Neural cell (in vitro differentiated cells): ENCODE measurements around the gene ATP5MG. TPM values are rescaled to one million over a fixed set of nuclear protein-coding genes. Genes with fewer than 3 reads are reported as not detected.

Experiments
- H2AFZ ChIP-seq: fragments of 200-600, 300-800 bp; sonication (generic), shearing (Covaris generic); 2 replicates; pipeline ENCODE4 v1.6.0; 2014; ENCODE audit warnings: low read depth, mild to moderate bottlenecking, antibody characterized with exemption, low read length, moderate library complexity
- H3F3A ChIP-seq: fragments of 200-600 bp; shearing (Covaris generic); 2 replicates; pipeline ENCODE4 v1.6.1; 2016; ENCODE audit warnings: mild to moderate bottlenecking, moderate library complexity, mixed read lengths, antibody characterized with exemption, low read length; ENCODE audit not compliant: insufficient read depth, poor library complexity, severe bottlenecking
- H3K27ac ChIP-seq: fragments of 200-600, 300-800 bp; sonication (generic), shearing (Covaris generic); 2 replicates; pipeline ENCODE4 v1.5.1; 2014; ENCODE audit warnings: mild to moderate bottlenecking, low read length, moderate library complexity
- H3K27me3 ChIP-seq: fragments of 300-800, 200-600 bp; sonication (generic), shearing (Covaris generic); 2 replicates; pipeline ENCODE4 v1.6.0; 2014; ENCODE audit warnings: mild to moderate bottlenecking, low read depth, low read length, moderate library complexity; ENCODE audit not compliant: insufficient read depth
- H3K36me3 ChIP-seq: fragments of 300-800, 200-600 bp; sonication (generic), shearing (Covaris generic); 2 replicates; pipeline ENCODE4 v1.5.1; 2014; ENCODE audit warnings: mild to moderate bottlenecking, antibody characterized with exemption, low read length, moderate library complexity; ENCODE audit not compliant: insufficient read depth
- H3K4me2 ChIP-seq: fragments of 300-800, 200-600 bp; sonication (generic), shearing (Covaris generic); 2 replicates; pipeline ENCODE4 v1.6.0; 2014; ENCODE audit warnings: mild to moderate bottlenecking, low read length
- H3K4me3 ChIP-seq: fragments of 300-800, 200-600 bp; sonication (generic), shearing (Covaris generic); 2 replicates; pipeline ENCODE4 v1.5.1; 2014; ENCODE audit warnings: mild to moderate bottlenecking, low read length, moderate library complexity
- H3K79me2 ChIP-seq: fragments of 200-600 bp; shearing (Covaris generic); replicated peaks from 2 replicates; pipeline ENCODE4 v1.6.0; 2014; ENCODE audit warnings: mild to moderate bottlenecking, low read length, moderate library complexity; ENCODE audit not compliant: insufficient read depth
- H3K9ac ChIP-seq: fragments of 300-800, 200-600 bp; sonication (generic), shearing (Covaris generic); 2 replicates; pipeline ENCODE4 v1.6.1; 2016; ENCODE audit warnings: mild to moderate bottlenecking, low read length, mixed read lengths
- H3K9me2 ChIP-seq: fragments of 200-600 bp; shearing (Covaris generic); 2 replicates; pipeline ENCODE4 v1.6.1; 2016; ENCODE audit warnings: mild to moderate bottlenecking, low read length, mixed read lengths; ENCODE audit not compliant: insufficient read depth
- H3K9me3 ChIP-seq: fragments of 200-600, 300-800 bp; sonication (generic), shearing (Covaris generic); 2 replicates; pipeline ENCODE4 v1.6.1; 2016; ENCODE audit warnings: mild to moderate bottlenecking, mixed run types, low read length, moderate library complexity, mixed read lengths
- H4K20me1 ChIP-seq: fragments of 200-600 bp; shearing (Covaris generic); 2 replicates; pipeline ENCODE4 v1.6.1; 2016; ENCODE audit warnings: mild to moderate bottlenecking, mixed run types; ENCODE audit not compliant: insufficient read depth
- CTCF ChIP-seq: fragments of 450-650 bp; IDR thresholded peaks from 2 replicates; pipeline ENCODE4 v1.5.1; 2014; ENCODE audit warnings: antibody characterized with exemption, mild to moderate bottlenecking, moderate library complexity; ENCODE audit not compliant: poor library complexity, severe bottlenecking
- EP300 ChIP-seq: fragments of 450-650 bp; conservative IDR thresholded peaks from 2 replicates; pipeline ENCODE4 v1.6.1; 2014; ENCODE audit warnings: antibody characterized with exemption, mild to moderate bottlenecking, moderate library complexity; ENCODE audit not compliant: poor library complexity, severe bottlenecking
- EZH2 ChIP-seq: fragments of 200-600, 300-800 bp; shearing (Covaris generic), sonication (generic); IDR thresholded peaks from 2 replicates; pipeline ENCODE4 v1.6.1; 2014; ENCODE audit warnings: antibody characterized with exemption, low read length, borderline replicate concordance, mild to moderate bottlenecking; ENCODE audit not compliant: insufficient read depth, poor library complexity, severe bottlenecking
- MXI1 ChIP-seq: fragments of 450-650 bp; conservative IDR thresholded peaks from 2 replicates; pipeline ENCODE4 v1.6.1; 2014; ENCODE audit warnings: antibody characterized with exemption, mild to moderate bottlenecking; ENCODE audit not compliant: poor library complexity, severe bottlenecking
- POLR2AphosphoS5 ChIP-seq: IDR thresholded peaks from 2 replicates; pipeline ENCODE4 v1.6.1; 2012
- RAD21 ChIP-seq: fragments of 450-650 bp; conservative IDR thresholded peaks from 2 replicates; pipeline ENCODE4 v1.6.1; 2014; ENCODE audit warnings: antibody characterized with exemption, mild to moderate bottlenecking, moderate library complexity
- REST ChIP-seq: IDR thresholded peaks from 2 replicates; pipeline ENCODE4 v1.6.1; 2012; ENCODE audit warnings: borderline replicate concordance
- SMC3 ChIP-seq: fragments of 450-650 bp; conservative IDR thresholded peaks from 2 replicates; pipeline ENCODE4 v1.6.1; 2014; ENCODE audit warnings: antibody characterized with exemption, mild to moderate bottlenecking, moderate library complexity; ENCODE audit not compliant: poor library complexity
- TAF1 ChIP-seq: IDR thresholded peaks from 2 replicates; pipeline ENCODE4 v1.6.1; 2012; ENCODE audit warnings: low read depth
- polyA minus RNA-seq: library from RNA; depleted of rRNA, polyadenylated mRNA; stranded (reverse); fragments of >200 nt; gene quantifications from 2 replicates; pipeline ENCODE4 v1.2.3, GENCODE V29; 2014
- polyA plus RNA-seq: library from polyadenylated mRNA; depleted of rRNA; stranded (reverse); fragments of >200 nt; gene quantifications from 2 replicates; pipeline ENCODE4 v1.2.3, GENCODE V29; 2014

Gene ATP5MG
- polyA plus RNA-seq (107 and 153 TPM in 2 replicates), polyA minus RNA-seq (39.4 and 44.3 TPM in 2 replicates)

GRCh38 chr11:118401151-118401879 lies at the start of gene ATP5MG:
TSS of gene ATP5MG (plus strand) at chr11:118401606. CDS start at chr11:118401666, 60 bp downstream.
- Histone ChIP-seq H3K4me2 (peak within 1 kb of the TSS; percentile 68), H4K20me1 (no peaks in the 10 kb centered on the region), H3K9me2 (no peaks in the 10 kb centered on the region), H3K9ac (peak within 1 kb of the TSS; percentile 86), H2AFZ (peak within 1 kb of the TSS; percentile 87), H3K27me3 (no peaks in the 10 kb centered on the region), H3K27ac (peak within 1 kb of the TSS; percentile 85), H3K4me3 (peak within 1 kb of the TSS; percentile 90), H3F3A (no peaks in the 10 kb centered on the region), H3K79me2 (peaks cover 47% of the 10 kb centered on the region), H3K9me3 (no peaks in the 10 kb centered on the region), H3K36me3 (no peaks in the 10 kb centered on the region)
- TF ChIP-seq POLR2AphosphoS5, result peak; percentile 78
- no peak for TF ChIP-seq EZH2
- TF ChIP-seq RAD21, result peak; percentile 57
- peak; percentile 65 for TF ChIP-seq SMC3
- TF ChIP-seq MXI1, result peak; percentile 85
- no peak for TF ChIP-seq TAF1
- peak; percentile 12 for TF ChIP-seq EP300
- no peak for TF ChIP-seq CTCF
- TF ChIP-seq REST, result peak; percentile 46

GRCh38 chr11:118353084-118353710 lies 48.2 kb upstream of the ATP5MG start:
- no peaks in the 10 kb centered on the region for H3F3A ChIP-seq
- no peaks in the 10 kb centered on the region for H3K79me2 ChIP-seq
- no peaks in the 10 kb centered on the region for H3K9me2 ChIP-seq
- peaks cover 15% of the 10 kb centered on the region for H3K27me3 ChIP-seq
- H2AFZ ChIP-seq, result no peak overlapping the region
- H3K4me3 ChIP-seq, result no peak overlapping the region
- no peaks in the 10 kb centered on the region for H3K36me3 ChIP-seq
- H3K4me2 ChIP-seq, result no peak overlapping the region
- no peak overlapping the region for H3K9ac ChIP-seq
- H3K9me3 ChIP-seq, result no peaks in the 10 kb centered on the region
- TF ChIP-seq CTCF (peak; percentile 72), SMC3 (peak; percentile 75), TAF1 (no peak), RAD21 (peak; percentile 71)
- H3K27ac ChIP-seq, result no peak overlapping the region
- no peaks in the 10 kb centered on the region for H4K20me1 ChIP-seq
